CD4-positive, alpha-beta T cell treated with Interleukin-10 for 1 hour (primary cell): ENCODE data around the gene CLEC4G.

Experiments
- DNase-seq: peaks from one replicate; pipeline ENCODE4 v3.0.0-alpha.2; 2020

Gene CLEC4G

DNA sequence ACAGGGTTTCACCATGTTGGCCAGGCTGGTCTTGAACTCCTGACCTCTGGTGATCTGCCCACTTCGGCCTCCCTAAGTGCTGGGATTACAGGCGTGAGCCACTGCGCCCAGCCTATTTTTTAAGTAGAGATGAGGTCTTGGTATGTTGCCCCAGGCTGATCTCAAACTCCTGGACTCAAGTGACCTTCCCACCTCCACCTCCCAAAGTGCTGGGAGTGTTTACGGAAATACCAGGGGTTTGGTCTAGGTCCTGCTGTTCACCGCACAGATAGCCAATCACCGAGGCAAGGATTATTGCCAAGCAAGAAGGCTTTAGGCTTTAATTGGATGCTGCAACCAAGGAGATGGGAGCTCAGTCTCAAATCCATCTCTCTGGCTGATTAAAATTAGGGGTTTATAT, 11.6 kb downstream of the CLEC4G start:
- DNase-seq: no peak

DNA sequence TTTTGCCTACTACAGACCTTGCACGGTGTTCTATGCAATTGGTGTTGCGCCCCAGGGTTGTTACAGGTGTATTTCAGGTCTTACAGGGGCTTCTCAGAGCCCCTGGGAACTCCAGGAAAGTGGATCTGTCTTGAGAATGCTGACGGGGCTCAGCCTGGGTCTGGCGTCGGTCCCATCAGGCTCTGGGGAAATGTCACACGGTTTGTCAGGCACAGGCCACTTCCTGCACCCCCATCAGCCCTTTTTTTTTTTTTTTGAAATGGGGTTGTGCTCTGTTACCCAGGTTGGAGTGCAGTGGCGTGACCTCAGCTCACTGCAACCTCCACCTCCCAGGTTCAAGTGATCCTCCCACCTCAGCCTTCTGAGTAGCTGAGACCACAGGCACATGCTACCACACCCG, 13.2 kb downstream of the CLEC4G start:
- DNase-seq: no peak

DNA sequence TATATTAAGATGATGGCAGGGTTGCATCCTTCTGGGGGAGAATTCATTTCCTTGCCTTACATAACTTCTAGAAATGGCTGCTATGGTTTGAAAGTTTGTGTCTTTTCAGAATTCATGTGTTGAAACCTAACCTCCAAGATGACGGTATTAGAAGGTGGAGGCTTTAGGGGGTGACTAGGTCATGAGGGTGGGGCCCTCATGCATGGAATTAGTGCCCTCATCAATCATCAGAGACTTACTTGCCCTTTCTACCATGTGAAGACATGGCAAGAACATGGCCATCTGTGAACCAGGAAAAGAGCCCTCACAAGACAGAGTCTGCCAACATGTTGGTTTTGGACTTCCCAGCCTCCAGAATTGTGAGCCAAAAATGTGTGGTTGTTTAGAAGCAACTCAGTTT, 15.1 kb downstream of the CLEC4G start:
- DNase-seq: no peak

DNA sequence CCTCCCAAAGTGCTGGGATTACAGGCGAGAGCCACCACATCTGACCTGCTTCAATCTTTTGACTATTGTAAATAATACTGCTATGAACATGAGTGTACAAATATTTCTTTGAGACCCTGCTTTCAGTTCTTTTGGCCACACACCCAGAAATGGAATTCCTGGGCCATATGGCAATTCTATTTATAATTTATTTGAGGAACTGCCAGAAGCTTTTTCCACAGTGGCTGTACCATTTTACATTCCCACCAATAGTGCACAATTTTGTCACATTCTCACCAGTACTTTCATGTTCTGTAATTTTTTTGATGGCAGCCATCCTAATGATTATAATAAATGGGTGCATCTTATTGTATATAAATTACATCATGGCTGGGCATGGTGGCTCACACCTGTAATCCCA, 16.2 kb downstream of the CLEC4G start:
- no peak for DNase-seq

DNA sequence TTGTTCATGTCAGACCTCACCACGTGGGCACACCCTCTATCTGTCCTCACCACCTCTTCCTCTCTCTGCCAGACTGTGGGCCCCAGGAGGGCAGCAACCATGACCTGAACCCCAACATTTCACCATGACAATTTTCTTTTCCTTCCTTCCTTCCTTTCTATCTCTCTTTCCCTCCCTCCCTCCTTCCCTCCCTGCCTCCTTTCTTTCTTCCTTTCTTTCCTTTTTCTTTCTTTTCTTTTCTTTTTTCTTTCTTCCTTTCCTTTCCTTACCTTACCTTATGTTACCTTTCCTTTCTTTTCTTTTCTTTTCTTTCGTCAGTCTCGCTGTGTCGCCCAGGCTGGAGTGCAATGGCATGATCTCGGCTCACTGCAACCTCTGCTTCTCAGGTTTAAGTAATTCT, 21.3 kb downstream of the CLEC4G start:
- no peak for DNase-seq

DNA sequence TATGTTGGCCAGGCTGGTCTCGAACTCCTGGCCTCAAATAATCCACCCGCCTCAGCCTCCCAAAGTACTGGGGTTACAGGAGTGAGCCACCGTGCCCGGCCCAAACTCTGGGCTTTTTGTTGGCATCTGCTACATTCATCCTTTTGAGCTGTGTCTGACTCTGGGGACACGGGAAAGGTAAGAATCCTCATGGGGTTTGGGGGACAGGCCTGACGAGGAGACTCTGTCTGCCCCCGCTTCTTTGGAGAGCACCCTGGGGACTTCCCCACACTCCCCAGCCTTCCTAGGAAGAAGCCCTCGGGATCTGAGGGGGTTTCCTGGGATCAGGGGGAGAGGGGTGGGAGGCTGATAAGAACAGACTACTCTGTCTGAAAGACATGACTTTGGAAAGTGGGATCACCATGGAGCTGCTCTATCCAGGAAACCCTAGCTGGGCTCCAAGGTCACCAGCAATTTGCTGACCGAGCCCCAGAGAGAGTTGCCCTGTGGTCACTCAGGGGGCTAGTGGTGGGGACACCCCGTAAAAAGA, 21.9 kb downstream of the CLEC4G start:
- DNase-seq: no peak

DNA sequence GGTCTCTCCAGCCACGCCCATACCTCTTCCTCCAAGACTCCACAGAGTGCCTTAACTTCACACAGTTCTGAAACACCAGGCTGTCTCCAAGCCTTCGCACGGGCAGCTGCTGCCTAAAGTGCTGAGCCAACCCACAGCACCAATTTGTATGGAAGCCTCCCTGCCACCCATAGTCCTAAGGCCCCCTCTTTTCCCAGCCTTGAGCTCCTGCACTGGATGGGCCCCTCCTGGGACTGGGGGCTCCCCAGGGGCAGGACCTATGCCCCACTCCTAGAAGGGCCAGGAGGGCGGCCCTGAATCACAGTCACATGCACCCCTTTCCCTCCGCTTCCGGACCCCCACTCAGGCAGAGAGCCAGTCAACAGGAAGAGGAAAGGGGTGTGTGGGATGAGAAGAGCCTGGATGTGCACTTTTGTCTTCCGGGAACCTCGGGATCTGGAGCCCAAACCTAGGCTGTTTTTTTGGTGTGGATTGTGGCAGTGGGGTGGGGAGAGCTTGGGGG, 24.9 kb downstream of the CLEC4G start:
- DNase-seq: no peak

DNA sequence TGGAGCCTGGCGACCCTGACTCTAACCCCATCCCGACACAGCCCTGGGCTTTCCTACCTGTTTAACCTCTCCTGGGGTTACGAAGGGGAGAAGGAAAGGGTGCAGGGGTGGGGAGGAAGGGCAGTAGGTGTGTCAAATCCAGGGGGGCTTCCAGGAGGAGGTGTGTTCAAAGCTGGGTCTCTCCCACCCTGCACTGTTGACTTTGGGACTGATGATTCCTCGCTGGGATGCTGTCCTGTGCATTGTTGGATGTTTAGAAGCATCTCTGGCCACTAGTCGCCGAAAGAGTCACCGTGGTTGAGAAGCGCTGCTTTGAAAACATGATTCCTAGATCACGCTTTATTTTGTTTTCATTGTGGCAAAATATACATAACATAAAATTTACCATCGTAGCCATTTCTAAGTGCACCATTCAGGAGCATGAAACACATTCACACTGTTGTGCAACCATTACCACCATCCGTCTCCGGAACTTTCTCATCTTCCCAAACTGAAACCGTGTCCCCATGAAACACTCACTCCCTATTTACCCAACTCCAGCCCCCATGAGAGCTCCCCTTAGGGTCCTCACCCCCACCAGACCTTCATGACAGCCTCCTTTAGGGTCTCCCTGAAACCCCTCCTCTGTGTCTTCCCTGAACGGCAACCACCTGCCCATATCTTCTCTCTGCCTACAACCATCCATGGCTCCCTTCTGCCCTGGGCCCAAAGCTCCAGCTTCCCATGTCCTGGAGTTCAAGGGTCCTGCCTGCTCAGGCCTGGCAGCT, 25.5 kb downstream of the CLEC4G start:
- no peak for DNase-seq

DNA sequence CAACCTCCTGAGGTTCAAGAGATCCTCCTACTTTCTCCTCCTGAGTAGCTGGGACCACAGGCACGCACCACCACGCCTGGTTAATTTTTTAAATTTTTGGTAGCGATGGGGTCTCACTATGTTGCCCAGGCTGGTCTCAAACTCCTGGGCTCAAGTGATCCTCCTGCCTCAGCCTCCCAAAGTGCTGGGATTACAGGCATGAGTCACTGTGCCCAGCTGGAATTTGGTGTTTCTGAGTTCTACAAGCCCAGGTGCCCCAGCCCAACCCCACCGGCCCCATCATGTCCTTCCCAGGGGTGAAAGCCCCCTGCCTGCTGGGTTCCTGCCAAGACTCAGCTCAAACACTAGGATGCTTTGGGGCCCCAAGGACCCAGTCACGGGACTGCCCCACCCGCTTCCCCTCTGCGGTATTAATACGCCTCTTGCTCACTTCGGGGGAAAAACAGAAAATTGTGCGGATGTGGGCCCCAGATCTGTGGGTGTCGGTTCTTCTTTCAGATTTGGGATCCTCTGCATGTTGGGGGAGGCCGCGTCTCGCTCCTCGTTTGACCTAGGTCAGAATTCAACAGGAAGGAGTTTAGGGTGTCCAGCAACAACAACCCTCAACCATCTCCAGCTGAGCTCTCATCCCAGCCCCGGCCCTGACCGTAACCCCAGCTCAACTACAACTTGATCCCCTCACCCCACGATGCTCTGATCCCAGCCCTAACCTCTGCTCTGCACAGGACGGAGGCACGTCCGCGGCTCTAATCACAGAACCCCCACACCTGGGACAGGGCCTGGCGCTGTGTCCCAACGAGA, 26.3 kb downstream of the CLEC4G start:
- peak; percentile 81 for DNase-seq

DNA sequence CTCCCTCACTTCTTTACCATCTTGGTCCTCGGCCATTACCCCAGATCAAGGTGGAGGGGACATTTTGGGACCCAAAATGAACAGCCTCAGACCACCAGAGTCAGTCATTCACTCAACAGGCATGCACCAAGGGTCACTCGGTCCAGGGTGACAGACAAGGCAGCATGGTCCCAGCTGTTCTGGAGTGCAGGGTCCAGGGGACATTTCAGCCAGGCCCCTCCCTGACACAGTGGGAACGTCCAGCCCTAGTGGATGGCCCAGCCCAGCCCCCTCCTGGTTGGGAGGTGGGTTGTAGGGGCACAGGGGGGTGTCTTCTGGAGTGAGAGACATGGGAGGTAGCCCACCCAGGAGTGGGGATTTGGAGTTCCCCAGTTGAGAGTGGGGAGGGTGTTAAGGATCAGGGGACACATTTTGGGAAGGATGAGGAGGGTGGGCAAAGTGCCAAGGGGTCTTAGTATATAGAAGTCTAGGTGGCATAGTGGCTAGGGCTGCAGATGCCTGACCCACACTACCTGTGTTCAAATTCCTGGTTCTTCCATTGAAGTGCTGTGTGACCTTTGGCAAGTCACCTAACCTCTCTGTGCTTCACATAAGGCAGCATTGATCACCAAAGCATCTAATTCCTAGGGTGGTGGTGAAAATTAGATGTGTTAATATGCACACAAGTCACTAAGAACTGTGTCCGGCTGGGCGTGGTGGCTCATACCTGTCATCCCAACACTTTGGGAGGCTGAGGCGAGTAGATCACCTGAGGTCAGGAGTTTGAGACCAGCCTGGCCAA, 27.4 kb downstream of the CLEC4G start:
- DNase-seq: no peak

DNA sequence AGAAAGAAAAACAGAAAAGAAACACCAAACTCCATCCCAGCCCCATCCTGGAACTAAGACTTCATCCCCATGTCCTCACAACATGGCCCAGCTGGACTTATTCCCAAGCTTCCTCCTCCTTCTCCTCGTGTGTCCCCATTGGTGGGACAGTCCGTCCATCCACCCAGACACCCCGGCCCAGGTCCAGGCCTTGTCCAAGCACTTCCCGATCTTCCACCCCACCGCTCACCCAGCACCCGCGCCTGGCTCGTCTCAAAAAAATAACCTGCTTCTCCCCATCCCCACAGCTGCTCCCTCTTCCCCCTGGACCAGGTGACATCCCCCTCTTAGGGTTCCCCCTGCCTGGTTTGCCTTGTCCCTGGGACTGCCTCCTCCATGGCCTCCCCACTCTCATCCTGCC, 28.6 kb downstream of the CLEC4G start:
- DNase-seq: no peak

DNA sequence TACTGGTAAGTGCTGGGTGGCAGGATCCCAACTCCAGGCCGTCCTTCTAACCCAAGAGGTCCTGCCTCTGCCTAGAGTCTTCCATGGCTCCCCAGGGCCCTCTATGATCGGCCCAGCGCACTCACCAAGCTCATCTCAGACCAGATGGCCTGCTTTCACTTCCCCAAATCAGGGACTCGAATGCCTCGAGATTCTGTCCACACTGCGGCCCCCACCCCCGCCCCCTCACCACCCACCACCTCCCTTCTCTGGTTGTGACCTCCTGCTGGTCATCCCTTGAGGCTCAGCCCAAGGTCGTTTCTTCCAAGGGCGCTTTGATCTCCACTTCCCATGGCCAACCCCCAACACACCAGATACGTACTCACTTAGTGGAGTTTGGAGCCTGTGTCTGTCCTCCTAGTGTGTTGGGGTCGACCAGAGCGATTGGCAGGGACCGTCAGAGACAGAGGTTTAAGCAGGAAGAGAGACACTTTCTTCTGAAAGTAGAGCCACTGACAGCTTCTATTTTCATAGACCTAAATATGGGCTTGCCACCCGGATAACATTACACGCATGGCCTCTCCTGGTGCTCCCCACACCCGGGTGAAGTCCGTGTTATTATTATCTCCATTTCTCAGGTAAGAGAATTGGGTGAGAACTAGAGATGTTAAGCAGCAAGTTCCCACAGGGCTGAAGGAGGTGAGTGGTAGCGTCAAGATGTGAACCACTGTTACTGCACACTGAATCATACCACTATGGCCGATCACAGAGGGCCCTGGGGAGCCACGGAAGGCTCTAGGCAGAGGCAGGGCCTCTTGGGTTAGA, 30.1 kb downstream of the CLEC4G start, which contains the start of gene FCER2:
Gene FCER2, minus strand, starts transcription at position 478 of the 804 bp plus-strand sequence. CDS start 2,371 bp downstream, outside the sequence.
- DNase-seq: no peak

DNA sequence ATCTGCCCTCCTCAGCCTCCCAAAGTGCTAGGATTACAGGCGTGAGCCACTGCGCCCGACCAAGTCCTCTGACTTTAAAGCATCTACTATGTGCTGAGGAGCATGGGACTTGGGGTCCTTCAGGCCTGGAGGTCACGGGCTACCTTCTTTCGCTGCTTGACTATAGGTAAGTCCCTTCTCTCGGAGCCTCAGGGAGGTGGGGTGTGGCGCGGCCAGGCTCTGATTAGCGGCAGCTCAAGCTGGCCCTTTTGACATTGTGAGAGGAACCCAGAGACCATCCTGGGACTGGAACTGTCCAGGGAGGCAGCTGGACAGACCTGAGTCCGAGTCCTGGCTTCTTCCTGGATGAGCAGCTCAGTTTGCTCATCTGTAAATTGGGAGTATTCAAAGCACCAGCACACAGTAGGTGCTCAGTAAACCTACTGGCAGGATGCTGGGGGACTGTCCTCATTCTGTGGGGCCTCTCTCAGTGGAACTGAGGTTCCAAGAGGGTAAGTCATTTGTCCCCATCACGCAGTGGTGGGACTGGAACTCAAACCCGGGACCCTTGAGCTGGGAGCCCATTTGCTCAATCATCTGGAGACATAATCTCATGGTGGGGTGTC, 30.8 kb downstream of the CLEC4G start:
- no peak for DNase-seq

DNA sequence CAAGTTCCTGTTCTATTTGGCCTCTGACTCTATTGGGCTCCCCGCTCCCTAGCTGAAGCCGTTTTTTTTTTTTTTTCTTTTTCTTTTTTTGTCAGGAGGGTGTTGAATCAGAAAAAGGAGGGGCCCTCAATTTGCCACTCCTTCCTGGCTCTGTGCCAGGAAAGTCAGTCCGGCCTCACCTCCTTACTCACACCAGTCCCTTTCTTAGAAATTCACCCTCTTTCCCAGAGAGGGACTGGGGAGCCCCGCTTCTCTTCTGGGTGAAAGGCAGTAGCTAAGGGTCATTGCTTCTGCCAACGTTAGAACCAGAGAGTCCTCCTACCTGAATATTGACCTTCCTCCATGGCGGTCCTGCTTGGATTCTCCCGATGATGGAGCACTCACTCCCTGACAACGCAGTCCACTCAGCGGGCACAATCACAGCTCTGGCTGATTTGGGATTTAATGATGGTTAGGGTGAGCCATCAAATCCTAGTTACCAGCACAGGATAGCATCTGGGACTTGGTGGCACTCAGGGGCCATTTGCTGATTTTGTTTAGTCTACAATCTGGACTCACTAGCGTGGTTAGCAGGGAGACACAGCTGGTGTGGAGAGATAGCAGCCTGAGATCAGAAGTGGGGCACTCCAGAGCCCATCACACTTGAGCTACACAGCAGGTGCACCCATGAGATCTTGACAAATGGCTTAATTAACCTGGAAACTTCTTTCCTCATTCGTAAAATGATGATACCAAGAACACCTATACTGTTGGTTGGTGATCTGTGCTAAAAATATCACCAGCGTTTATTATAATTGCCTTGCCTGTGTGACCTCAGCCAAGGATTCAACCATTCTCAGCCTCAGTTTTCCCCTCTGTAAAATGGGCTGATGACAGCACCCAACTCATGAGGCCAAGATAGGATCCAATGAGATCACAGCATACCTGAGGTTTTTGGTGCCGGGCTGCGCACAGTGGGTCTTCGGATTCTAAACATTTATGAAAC, 32.2 kb downstream of the CLEC4G start:
- DNase-seq: no peak

DNA sequence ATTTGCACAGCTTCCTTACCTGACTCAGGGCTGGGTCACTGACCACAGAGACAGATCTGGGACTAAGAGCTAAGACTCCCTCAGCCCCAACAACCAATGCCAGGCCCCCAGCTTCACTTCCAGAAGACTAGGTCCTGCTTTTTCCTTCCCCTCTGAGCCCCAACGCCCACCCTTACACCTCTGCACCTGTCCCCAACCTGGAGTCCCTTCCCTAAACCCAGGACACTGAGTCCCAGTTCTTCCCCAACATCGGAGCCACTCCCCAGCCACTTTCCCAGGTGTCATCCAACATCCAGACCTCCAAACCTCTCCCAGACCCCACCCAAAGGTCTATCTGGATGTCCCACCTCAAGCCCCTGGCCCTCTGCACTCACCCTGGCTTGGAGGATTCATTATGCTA, 32.9 kb downstream of the CLEC4G start:
- no peak for DNase-seq

DNA sequence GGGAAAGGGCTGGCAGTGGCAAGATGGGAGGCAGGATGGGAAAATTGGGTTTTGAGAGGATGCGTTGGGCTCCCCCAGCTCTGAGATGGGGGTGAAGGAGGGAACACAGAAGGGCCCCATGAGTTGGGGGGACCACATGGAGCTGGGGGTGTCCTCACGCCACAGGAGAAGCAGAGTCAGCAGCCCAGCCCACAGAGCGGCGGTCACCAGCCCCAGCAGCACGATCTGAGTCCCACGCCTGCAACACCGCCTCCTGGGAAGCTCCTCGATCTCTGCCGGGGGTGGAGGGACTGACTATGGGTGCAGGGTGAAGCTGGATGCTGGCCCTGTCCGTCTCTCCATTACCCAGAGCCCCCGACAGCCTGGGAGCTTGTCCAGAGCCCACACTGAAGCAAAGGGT, 33.3 kb downstream of the CLEC4G start:
- no peak for DNase-seq

DNA sequence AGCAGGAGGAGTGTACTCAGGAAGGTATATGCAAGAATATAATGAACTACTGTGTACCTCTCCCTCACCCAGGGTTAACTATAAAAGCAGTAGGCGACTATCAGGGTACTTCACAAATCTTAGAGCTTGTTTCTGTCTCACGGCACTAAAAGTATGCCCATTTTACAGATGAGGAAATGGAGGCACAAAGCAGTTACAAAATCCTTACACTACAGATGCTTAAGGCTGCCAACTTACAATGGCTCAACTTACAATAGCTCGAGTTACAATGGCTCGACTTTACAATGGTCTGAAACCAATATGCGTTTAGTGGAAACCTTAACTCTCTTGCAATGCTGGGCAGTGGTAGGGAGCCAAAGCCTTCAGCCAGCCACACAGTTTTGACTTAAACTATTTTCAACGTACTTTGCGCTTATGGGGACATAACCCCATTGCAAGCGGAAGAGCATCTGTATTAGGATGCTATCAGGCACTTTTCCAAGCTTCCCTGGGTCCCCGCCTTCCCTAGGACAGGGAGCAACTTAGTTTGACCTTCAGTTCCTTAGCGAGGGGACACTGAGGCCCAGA, 34.1 kb downstream of the CLEC4G start:
- no peak for DNase-seq

DNA sequence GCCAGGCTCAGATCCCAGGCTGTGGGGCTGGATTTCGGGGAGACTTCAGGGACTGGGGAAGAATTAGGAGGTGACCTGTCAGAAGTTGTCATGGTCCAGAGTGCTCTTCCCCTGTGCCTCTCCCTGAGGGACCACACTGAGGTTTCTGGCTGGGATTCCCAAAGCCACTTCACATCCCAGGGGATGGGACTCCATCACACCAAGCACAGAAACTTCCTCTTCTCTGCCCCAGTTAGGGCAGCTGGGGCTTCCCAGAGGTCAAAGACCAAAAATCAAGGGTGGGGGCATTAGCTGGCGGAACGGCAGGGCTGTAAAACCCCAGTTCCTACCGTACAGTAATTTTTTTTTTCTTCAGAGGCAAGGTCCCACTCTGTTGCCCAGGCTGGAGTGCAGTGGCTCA, 37.4 kb downstream of the CLEC4G start:
- no peak for DNase-seq

DNA sequence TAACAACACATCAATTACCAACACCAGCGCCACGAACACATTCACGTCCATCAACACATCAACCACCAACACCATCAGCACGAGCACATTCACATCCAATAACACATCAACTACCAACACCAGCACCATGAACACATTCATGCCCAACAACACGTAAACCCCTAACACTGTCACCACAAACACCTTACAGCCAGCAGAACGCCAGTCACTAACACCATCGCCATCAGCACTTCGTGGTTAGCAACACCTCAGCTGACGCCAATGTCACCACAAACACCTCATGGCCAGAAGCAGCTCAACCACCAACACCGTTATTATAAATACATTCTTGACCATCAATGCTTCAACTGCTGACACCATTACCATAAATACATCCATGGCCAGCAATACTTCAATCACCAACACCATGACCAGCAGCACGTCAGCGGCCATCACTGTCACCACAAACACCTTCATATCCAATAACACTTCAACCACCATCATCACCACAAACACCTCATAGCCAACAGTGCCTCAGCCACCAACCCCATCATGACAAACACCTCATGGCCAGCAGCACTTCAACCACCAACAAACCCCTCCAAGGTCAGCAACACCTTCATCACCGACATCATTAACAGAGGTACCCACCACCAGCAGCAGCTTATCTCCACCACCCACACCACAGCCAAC, 39.4 kb downstream of the CLEC4G start:
- peak; percentile 48 for DNase-seq

DNA sequence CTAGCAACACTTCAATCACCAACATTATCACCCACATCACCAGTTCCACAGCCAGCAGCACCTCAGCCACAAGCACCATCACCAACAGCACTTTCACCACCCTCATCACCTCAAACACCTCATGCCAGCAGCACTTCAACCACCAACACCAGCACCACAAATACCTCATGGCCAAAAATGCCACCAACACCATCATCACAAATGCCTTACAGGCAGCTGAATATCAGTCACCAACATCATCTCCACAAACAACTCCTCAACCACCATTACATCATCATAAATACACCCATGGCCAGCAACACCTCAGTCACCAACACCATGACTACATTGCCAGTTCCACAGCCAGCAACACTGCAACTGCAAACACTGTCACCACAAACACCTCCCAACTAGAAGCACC, 40.4 kb downstream of the CLEC4G start:
- peak; percentile 52 for DNase-seq
